ENCODE data around the gene PTRH1.

PTRH1 gene

DNA sequence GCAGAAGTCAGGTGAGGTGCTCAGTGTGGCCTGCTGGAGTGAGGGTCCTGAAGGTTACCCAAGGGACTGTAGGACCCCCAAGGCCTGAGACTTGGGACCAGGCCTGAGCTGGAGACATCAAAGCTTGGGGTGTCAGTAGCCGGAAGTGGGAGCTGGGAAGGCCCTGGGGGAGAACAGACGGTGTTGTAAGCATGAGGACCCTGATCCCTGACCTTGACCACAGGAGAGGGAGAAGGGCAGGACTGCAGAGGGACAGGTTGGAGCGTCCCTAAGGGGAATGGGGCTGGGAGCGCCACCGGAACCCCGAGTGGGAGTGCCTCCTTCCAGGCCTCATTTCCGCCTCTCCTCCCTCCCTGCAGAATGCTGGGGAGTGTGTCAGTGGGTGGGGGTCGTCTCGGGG lies 949 bp upstream of the PTRH1 start:
- DNase-seq = no peak

DNA sequence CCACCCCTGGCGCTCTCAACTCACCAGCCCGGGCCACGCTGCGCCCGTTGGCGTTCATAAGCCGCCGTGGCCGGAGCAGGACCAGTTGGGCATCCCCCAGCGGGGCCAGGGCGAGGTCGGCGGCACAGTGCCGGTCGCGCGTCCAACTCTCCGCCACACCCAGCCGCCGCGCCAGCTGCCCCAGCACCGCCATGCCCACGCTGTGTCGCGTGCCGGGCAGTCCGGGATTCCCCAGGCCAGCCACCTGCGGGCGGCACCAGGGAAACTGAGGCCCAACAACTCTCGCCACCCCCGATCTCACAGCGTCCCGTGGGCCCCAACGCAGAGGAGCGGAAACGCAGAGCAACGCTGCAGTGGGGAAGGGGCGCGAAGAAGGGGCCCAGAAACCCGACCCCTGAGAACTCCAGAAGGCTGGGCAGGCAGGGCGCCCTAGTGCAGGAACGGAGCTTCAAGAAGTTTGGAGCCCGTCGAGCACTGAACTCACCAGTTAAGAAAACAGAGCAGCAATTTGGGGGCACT lies 453 bp downstream of the PTRH1 start:
- DNase-seq = no peak

- no peak for DNase-seq
Measured at GRCh38 chr9:127714020-127714750, 1.3 kb downstream of the PTRH1 start.

GRCh38 chr9:127712867-127713266 lies 2.6 kb downstream of the PTRH1 start:
- DNase-seq = no peak

DNA sequence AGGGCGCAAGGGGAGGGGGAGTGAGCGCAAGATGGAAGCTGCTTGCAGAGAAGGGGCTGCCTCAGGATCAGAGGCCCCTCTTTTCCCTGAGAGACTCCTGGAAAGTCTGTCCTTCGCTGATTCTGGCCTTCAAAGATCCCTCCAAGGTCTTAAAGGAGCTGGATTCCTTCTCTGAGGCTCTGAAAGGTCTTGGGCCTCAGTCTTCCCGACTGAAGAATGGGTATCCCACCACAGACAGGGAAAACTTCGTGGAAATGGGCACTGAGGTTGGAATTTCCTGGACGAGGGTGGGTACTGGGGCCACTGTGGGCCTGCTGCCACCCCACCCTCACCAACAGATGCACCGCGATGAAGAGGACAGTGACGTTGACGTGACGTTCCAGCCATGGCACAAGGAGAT lies 3.1 kb downstream of the PTRH1 start:
- no peak for DNase-seq

GRCh38 chr9:127711831-127712274 lies 3.6 kb downstream of the PTRH1 start:
- DNase-seq = no peak

DNA sequence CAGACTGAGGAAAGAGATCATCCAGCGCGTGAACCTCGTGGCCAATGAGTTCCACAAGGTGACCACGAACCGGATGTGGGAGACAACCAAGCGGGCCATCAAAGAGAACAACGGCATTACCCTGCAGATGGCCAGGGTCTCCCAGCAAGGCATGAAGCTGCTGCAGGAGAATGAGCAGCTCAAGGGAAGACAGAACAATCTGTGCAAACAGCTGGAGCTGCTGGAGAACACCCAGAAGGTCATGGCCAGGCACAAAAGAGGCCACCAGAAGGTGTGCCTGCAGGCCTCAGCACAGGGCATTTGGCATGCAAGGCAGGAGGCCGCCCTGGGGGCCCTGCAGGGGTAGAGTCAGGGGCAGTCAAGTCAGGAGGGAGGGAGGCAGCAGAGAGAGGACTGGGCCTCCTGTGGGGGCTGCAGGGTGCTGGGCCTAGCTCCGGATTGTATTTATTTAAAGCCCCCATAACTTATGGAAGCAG lies 4.2 kb downstream of the PTRH1 start:
- DNase-seq = peak; percentile 40

GRCh38 chr9:127710204-127710783 lies 5.2 kb downstream of the PTRH1 start:
- DNase-seq = no peak

- no peak for DNase-seq
Measured at GRCh38 chr9:127708952-127709587, 6.4 kb downstream of the PTRH1 start.

GRCh38 chr9:127707766-127708165 lies 7.7 kb downstream of the PTRH1 start:
- DNase-seq = no peak

GRCh38 chr9:127706836-127707241 lies 8.6 kb downstream of the PTRH1 start, which contains the start of gene CFAP157:
Gene CFAP157 (plus strand): TSS chr9:127706988. CDS start chr9:127707032, 44 bp downstream.
- DNase-seq = no peak

GRCh38 chr9:127705577-127706379 lies 9.7 kb downstream of the PTRH1 start:
- no peak for DNase-seq

GRCh38 chr9:127703289-127703946 lies 12.0 kb downstream of the PTRH1 start:
- DNase-seq = no peak

GRCh38 chr9:127700594-127701255 lies 14.7 kb downstream of the PTRH1 start:
- DNase-seq = no peak

DNA sequence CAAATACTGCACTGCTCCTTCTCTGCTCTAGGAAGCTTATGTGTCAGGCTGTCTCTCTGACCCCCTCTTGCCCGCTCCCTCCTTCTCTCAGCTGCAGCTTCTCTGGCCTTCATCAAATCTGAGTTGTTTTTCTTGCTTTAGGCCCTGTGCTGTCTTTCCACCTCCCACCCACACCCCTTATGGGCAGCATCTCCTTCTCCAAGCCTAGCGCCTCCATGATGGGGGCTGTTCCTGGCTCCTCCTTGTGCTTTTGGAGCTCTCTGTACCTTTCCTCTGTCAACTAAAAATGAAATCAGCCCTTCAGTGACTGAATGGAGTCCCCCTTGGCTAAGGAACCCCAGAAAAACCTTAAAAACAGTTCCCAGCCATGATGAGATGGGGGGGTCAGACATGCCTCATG lies 15.3 kb downstream of the PTRH1 start:
- DNase-seq = no peak

DNA sequence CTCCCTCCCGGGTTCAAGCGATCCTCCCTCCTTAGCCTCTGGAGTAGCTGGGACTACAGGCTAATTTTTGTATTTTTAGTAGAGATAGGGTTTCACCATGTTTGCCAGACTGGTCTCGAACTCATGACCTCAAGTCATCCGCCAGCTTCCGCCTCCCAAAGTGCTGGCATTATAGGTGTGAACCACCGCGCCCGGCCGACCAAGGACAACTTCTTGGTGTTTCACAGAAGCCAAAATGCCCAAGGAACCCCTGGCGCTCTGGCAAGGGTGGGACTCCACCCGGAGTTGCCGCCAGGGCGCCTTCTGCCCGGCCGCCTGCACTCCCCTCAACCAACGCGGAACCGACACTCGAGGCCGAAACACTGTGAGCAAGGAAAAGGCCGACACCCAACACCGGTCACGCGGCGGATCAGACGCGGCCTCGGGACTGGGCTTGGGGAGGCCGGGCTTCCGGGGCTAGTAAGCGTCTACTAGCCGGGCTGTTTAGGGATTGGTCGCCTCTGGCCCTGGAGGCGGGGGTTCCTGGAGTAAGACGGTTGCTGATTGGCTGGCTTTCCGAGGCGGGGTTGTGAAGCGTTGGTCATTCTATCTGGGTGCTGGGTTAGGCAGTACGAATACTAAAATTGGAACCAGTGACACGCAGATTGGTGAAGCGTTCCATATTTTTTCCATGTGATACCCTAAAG lies 16.3 kb downstream of the PTRH1 start:
- DNase-seq = no peak

- DNase-seq = no peak
Measured at GRCh38 chr9:127698386-127698785, 17.1 kb downstream of the PTRH1 start.

DNA sequence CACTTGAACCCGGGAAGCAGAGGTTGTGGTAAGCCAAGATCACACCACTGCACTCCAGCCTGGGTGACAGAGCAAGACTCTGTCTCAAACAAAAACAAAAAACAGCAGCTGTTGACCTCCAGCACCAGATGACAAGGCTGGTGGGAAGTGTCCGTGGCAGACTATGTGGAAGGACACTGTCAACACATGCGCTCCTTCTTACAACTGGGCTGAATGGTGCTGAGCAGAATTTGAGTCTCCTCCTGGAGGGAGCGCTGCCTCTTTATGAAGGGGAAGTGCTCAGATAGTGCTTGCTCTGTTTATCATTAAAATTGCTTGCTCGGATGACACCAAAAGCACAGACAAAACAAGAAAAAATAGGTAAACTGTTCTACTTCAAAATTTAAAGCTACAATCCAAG lies 17.9 kb downstream of the PTRH1 start:
- DNase-seq = no peak

DNA sequence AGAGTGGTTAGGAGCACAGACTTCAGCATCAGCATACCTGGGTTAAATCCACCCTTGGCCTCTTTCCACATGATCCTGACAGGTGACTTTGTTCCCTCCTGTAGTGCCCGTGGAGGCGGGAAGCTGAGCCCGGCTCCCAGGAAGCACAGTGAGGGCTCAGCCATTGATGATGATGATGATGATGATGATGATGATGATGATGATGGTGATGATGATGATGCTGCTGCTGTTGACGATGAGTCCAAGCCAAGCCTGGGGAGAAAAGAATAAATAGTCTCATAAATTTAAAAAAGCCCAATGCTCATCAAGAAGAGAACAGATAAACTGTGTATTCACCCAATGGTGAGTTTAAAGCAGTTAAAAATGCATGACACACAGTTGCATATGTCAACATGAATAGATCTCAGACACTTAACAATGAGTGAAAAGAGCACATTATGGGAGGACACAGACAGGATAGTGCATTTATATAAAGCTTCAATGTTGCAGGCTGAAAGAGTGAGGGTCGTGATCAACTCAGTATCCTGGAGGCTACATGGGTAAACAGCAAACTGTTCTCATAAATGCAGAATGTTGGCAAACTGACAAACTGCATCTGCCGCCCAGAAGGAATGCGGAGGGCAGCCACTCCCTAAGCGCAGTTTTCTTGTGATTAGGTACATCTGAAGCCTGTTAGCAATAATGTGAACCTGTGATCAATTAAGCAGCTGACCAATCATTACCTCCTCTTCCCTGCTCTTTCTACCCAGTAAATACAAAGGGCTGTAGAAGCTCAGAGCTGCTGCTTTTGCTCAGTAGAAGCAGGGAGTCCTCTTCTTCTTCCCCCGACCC lies 20.4 kb downstream of the PTRH1 start:
- DNase-seq = no peak

DNA sequence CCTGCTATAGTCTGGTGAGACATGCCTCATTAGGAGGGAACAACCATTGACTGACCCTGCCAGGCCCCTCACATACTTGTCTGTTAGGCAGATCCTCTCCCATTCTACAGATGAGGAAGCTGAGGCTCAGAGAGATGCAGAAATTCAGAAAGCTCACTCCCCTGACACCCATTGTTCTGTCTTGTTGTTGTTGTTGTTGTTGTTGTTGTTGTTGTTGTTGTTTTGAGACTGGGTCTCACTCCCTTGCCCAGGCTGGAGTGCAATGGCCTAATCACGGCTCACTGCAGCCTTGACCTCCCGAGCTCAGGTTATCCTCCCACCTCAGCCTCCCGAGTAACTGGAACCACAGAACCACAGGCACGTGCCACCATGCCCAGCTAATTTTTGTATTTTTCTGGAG lies 21.8 kb downstream of the PTRH1 start:
- no peak for DNase-seq
